Stimulated activated CD8-positive, alpha-beta memory T cell treated with anti-CD3 and anti-CD28 coated beads, Interleukin-7, amount 100 ng/mL, for 48 hours (primary cell): ENCODE measurements around the gene NIT1.
A peak's percentile ranks its signal among the peaks of the same experiment; 100 is the strongest.

Experiments used
- DNase-seq, 2 donors: peaks; one replicate each; pipeline ENCODE4 v3.0.0-alpha.2; 2020; ENCODE audit warnings: low read depth in 1 of 2; ENCODE audit errors: extremely low read depth in 1 of 2

Gene NIT1, protein sequence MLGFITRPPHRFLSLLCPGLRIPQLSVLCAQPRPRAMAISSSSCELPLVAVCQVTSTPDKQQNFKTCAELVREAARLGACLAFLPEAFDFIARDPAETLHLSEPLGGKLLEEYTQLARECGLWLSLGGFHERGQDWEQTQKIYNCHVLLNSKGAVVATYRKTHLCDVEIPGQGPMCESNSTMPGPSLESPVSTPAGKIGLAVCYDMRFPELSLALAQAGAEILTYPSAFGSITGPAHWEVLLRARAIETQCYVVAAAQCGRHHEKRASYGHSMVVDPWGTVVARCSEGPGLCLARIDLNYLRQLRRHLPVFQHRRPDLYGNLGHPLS

GRCh38 chr1:161117759-161118581 is at the start of gene NIT1, which contains the start of gene PFDN2:
Gene NIT1 (plus strand): TSS chr1:161118105. CDS start chr1:161118177, 72 bp downstream.
Gene PFDN2 (minus strand): TSS chr1:161118037. CDS start chr1:161118026, 11 bp downstream.
- DNase-seq = peak; percentile 74 to 81

DNA sequence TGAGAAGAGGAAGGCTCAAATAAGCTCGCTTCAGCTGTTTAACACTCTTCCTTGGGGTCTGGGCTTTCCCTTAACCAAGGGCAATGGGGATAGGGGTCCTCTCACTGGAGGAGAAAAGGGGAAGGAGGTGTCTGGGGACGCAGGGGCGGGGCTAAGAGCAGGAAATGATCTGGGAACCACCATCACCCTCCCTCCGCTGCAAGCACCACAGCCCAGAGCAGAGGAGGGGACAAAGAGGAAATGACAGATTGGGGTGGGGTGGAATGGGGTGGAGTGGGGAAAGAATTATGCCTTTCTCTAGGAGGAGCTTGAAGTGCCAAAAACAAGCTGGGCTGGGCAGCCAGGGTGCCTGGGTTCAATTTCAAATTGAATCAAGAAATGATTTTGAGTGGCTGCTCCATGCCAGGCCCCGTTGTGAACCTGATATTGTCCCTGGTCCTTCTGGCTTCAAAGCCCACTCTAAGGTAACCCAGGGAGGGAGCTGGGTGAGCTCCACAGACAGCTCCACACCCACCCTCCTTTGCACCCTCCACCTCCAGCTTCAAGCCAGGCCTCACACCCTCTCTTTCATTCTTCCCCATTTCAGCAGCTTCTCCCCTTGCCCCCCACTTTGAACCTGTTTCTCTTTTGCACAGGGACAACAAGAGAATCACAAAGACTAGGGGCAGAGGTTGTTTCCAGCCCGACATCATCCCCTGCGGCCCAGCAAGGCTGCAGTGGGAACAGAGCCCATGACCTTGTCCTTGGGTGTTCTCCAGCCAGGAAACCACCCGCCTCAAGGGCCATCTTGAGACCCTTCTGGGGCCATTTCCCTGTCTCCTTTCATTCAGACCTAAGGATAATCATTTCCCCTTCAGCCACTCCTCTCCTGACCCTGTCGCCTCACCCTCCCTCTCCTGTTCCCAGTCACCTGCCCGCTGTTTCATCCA is 49.3 kb upstream of the NIT1 start:
- DNase-seq = peak; percentile 65 to 83

GRCh38 chr1:161069241-161069640 is 48.7 kb upstream of the NIT1 start:
- no peak for DNase-seq

DNA sequence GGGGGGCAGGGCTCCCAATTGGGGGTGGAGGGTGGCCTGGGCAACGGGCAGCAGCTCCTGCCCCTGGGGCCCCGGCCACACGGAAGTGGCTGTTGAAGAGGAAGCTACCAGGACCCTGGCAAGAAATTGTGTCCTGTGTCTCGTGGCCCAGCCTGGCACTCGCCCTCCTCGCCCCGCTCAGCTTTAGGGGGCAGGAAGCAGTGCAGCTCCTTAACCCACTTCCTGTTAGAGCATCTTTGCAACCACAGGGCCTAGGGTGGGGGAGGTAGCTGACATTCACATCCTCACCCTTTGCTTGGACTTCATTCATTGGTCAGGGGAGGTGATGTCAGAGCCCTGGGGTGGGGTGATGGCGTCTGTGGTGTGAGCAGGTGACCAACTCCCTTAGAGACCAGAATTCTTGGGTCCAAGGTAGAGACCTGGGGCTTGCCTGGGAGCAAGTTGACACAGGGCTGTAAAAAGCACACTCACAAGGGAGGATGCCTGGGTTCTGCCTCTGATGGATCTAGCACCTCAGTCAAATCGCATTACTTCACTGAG is 48.1 kb upstream of the NIT1 start, which contains the start of gene ARHGAP30:
Gene ARHGAP30 (minus strand): TSS at position 161 of the 540 bp plus-strand sequence. CDS start 267 bp downstream, outside the sequence.
- peak; percentile 72 to 91 for DNase-seq

GRCh38 chr1:161070761-161071160 is 47.1 kb upstream of the NIT1 start:
- DNase-seq = no peak

DNA sequence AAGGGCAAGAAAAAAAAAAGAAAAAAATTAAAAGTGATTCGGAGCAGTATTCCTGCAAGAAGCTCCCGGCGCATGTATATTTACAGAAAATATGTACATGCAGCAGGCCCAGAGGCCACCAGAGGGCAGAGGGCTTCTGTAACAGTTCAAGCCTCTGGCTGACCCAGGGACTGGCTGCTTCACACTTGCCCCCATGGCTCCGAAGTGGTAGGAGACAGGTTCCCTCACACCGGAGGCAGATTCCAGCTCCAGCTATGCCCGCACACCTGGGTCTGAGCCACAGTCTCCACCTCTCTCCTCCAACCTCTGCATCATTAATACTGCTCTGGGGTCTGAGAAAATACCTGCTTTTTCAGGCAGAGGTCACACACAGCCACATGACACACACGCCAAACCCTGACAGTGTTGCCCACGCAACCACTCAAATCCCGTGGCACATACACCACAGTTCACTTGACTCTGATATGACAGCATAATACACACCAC is 46.0 kb upstream of the NIT1 start:
- DNase-seq = peak in 1 of 2 donors; percentile 40

DNA sequence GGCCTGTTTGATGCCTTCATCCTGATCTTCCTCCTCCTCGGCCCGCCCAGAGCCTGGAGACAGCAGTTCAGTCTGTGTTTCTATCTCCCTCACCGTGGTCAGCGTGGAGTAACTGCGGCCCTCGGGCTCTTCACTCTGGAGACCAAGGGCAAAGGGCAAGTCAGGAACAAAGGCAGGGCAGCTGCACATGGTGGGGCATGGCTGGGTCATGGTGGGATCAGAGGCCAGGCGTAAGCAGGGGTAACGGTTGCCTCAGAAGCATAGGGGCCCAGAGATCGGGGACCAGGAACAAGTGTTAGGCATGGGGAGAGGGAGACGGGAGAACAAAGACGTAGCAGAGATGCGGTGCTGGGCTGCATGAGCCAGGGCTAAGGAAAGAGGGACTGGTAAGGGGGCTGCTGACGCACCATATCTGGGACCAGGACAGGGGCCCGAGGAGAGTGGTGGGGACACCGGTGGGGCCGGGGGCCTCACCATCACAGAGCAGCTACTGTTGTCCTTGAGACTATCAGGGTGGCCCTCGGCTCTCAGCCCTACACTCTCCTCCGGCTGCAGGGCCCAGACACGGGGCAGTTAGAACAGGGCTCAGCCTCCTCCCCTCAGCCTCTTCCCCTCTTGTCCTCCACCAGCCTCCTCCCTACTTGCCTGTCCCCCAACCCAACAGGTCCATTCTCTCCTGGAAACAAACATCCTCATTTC is 45.0 kb upstream of the NIT1 start:
- no peak for DNase-seq

DNA sequence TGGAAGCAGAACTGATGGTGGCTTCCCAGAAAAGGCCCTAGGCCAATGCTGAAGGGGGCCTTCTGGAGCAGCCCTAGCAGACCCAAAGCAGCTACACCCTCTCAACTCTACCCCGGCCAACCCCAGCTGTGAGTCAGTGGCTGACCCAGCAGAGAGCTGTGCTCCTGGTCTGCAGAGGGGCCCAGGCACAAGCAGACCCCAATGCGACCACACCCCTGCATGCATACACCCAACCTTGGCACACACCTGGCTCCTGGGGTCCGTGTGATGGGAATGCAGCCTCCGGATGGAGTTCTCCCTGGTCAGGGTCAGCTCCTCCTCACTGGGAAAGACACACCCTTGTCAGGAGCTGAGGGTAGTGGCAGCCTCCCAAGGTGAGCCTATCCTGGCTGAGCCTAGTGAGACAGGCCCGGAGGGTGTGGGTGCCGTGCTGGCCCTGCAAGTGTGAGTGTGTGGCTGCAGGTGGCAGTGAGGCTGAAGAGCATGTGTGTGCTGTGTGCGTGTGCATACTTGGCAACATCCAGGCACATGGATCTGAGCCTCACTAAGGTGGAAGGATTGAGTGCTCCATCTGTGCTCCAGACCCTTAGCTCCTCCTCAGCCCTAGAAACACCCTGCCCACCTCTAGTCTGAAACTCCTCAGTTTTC is 44.3 kb upstream of the NIT1 start:
- DNase-seq = no peak

DNA sequence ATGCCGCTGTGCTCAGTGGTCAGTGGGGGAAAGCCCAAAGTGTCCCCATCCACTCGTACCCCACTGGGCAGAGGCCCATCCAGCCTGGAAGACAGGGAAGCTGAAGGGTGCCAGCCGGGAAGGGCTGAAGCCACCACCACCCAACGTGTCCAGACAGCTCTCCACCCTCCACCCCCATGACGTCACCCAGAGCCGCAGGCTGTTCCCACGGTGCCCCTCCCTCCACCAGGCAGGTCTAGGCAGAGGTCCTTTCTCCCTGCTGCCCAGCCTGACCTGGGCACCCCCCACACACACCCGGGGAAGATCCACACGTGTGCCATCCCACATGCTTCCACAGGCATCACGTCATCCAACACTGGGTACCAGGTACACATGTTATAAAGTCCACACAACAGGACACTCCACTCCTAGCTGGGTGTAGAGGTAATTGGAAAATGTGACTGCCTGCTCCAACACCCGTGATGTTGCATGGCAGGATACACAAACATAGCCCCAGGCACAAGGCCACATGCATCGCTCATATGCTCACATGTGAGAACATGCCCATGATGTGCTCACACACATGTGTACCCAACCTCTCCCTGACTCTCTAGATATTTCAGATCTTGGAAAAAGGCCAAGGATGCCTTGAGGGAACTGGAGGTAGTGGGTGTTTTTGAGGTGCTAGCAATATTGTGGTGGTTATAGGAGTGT is 43.1 kb upstream of the NIT1 start:
- no peak for DNase-seq

DNA sequence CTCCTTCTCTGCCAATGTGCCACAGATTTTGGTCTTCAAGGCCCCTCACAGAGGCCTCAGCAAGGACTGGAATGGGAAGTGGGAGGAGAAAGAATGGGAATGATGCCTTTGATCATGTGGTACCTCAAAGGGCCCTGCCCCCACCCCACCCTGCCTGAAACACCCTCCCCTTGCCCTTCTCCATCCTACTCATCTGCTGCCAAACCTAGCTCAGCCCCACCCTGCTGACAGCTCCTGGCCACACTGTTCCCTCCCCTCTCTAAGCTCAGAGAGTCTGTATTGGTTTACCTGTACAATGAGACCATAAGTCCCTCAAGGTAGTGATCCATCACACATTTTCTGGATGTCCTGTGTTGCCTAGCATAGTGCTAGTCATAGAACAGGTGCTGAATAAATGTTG is 41.5 kb upstream of the NIT1 start:
- DNase-seq = no peak

GRCh38 chr1:161077426-161077825 is 40.5 kb upstream of the NIT1 start:
- no peak for DNase-seq

GRCh38 chr1:161079436-161080110 is 38.3 kb upstream of the NIT1 start:
- DNase-seq = no peak

DNA sequence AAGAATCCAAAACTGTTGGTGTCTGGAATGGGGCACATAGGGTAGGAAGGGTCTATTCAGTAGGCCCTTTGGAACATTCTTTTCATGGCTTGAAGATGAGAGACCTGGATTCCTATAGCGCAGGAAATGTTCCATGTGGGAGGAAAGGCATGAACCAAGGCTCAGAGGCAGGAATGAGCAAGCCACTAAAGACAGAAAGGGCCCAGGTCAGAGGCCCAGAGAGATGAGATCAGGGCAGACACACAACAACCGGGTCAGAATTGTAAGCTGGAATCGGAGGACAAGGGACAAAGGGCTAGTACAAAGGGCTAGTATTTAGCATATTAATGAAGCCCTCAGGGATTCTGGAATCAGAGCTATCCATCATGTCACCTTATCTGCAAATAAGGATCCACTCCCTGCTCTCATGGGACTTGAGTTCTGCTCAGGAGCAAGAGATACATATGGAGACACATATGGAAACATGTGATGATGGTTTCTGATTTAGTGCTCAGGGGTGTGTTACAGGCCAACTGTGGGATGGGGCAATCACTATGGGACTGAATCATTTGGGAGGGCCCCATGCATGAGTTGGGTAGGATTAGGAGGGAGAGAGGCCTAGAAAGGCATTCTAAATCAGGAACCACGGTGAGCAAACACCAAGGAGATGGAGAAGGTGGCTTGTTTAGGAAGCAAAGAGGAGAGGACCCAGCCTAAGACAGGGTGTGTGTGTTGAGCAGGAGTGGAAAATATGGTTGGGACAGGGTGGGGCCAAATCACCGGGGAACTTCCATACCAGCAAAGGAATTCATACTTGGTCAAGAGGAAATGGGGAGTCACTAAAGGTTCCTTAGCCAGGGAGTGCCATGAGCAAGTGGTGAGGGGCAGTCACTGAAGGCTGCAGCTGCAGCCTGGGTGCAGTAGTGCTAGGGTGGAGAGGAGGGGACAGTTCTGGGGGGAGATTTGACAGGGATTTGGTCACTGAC is 37.2 kb upstream of the NIT1 start:
- DNase-seq = no peak

DNA sequence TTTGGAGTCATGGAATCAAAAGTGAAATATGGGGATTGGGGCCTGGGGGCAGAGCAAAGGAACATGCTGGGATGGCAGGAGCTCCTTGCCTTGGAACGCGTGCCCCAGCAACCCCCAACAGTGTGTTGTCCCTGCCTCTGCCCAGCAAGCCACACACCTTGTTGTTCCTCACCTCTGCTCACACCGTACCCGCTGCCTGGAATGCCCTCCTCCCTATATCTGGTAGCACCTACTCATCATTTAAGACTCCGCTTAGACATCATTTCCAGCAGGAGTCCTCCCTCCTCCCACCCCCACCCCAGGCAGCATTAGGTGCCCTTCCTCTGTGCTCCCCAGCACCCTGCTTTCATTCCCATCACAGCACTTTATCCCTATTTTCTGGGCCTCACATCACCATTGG is 36.4 kb upstream of the NIT1 start:
- no peak for DNase-seq

DNA sequence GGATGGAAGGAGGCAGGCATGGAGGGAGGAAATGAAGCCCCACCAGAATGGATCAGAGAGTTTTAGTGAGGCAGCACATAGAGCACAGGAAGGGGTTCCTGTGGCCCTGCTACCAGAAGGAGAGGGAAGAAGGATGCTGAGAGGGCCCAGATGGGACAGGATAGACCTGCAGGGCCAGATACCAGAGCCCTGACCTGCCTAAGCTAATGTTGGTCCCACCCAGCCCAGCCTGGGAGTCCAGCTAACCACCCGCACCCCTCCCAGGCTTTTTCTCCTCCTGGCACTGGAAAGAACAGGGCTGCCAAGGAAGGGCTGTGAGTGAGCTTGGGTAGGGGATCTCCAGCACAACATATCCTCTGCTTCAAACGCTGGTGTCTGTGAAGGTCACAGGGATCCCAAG is 35.4 kb upstream of the NIT1 start:
- DNase-seq = no peak

- DNase-seq = no peak
Measured at GRCh38 chr1:161082996-161083747, 34.7 kb upstream of the NIT1 start.
